ENCODE measurements around the gene AFAP1L2.

DNA sequence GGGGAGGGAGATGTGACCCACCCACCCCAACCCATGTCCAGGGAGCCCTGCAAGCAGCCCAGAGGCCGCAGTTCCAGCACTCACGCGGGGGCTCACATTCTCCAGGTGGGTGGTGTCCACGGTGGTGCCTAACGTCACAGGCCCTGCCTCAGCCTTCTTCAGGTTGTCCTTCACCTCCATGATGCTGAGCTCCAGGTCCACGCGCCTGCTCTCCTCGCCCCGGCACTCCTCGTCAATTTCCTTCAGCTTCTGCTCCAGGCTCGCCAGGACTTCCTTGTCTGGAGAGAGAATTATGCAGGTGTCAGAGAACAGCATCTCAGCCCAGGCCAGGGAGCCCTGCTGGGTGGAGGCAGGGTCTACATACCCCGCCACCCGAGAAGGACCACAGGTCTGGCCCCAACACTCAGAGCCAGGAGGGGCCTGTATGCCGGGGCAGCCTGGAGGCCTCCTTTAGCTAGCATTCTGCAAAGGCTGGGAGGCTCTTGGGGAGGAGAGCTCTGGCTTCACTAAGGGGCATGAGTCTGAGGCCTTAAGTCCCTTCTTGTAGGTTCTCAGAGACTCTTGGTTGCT, 107.1 kb downstream of the AFAP1L2 start:
- TF ChIP-seq, protein P1, sequence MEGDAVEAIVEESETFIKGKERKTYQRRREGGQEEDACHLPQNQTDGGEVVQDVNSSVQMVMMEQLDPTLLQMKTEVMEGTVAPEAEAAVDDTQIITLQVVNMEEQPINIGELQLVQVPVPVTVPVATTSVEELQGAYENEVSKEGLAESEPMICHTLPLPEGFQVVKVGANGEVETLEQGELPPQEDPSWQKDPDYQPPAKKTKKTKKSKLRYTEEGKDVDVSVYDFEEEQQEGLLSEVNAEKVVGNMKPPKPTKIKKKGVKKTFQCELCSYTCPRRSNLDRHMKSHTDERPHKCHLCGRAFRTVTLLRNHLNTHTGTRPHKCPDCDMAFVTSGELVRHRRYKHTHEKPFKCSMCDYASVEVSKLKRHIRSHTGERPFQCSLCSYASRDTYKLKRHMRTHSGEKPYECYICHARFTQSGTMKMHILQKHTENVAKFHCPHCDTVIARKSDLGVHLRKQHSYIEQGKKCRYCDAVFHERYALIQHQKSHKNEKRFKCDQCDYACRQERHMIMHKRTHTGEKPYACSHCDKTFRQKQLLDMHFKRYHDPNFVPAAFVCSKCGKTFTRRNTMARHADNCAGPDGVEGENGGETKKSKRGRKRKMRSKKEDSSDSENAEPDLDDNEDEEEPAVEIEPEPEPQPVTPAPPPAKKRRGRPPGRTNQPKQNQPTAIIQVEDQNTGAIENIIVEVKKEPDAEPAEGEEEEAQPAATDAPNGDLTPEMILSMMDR (IDR thresholded peaks at IDR 0.05; ENCODE audit: low read length): no peak
- no peak for TF ChIP-seq EZH2 (optimal IDR thresholded peaks at IDR 0.05; ENCODE audit: low read depth, low read length)
- TF ChIP-seq EZH2phosphoT487 (IDR thresholded peaks at IDR 0.05; ENCODE audit: low read length): no peak
